Nephron progenitor cell (in vitro differentiated cells): ENCODE measurements around the gene STX16.

Experiments used
- DNase-seq: peaks from one replicate; pipeline ENCODE4 v3.0.0; 2021
- H3K27ac Mint-ChIP-seq: 2 replicates; pipeline ENCODE4 v1.8.0; 2021; ENCODE audit warnings: mild to moderate bottlenecking, moderate library complexity, mixed read lengths
- H3K27me3 Mint-ChIP-seq: 2 replicates; pipeline ENCODE4 v1.8.0; 2021; ENCODE audit warnings: mild to moderate bottlenecking, low read depth, mixed read lengths; ENCODE audit not compliant: poor library complexity
- H3K36me3 Mint-ChIP-seq: 2 replicates; pipeline ENCODE4 v1.8.0; 2021; ENCODE audit warnings: low read depth, mixed read lengths
- H3K4me1 Mint-ChIP-seq: 2 replicates; pipeline ENCODE4 v1.8.0; 2021; ENCODE audit warnings: mixed read lengths
- H3K4me3 Mint-ChIP-seq: 2 replicates; pipeline ENCODE4 v1.8.0; 2021; ENCODE audit warnings: mild to moderate bottlenecking, moderate library complexity, mixed read lengths
- H3K9me3 Mint-ChIP-seq: 2 replicates; pipeline ENCODE4 v1.8.0; 2021; ENCODE audit warnings: mild to moderate bottlenecking, moderate library complexity, mixed read lengths
- TF ChIP-seq, protein P1 (sequence below): fragments of 200-600 bp; sonication (generic); IDR thresholded peaks from 2 replicates; pipeline ENCODE4 v1.5.0; 2021; ENCODE audit warnings: antibody characterized with exemption

The STX16 gene

DNA sequence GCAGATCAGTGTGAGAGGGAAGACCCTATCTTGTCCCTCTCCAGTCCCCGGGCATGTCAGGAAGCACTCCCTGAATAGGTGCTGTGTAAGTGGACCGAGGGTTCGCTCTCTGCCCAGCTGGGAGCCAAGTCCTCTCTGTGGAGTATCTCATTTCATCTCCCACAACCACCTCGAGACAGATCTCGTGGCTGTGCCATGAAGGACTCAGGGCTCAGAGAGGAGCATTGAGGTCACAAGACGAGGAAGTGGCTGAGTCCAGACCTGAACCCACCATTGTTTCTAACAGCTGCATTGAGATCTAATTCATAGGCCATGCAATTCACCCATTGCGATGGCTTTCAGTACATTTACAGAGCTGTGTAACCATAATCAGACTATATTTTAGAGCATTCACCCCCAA, 34.7 kb upstream of the STX16 start:
- H3K9me3 Mint-ChIP-seq: peaks cover 5% of the 10 kb centered on the region
- DNase-seq: no peak
- no peak overlapping the region for H3K4me3 Mint-ChIP-seq
- no peak overlapping the region for H3K27ac Mint-ChIP-seq
- peaks cover 21% of the 10 kb centered on the region for H3K27me3 Mint-ChIP-seq
- H3K36me3 Mint-ChIP-seq: no peaks in the 10 kb centered on the region
- peaks cover 20% of the 10 kb centered on the region for H3K4me1 Mint-ChIP-seq
- TF ChIP-seq, protein P1, sequence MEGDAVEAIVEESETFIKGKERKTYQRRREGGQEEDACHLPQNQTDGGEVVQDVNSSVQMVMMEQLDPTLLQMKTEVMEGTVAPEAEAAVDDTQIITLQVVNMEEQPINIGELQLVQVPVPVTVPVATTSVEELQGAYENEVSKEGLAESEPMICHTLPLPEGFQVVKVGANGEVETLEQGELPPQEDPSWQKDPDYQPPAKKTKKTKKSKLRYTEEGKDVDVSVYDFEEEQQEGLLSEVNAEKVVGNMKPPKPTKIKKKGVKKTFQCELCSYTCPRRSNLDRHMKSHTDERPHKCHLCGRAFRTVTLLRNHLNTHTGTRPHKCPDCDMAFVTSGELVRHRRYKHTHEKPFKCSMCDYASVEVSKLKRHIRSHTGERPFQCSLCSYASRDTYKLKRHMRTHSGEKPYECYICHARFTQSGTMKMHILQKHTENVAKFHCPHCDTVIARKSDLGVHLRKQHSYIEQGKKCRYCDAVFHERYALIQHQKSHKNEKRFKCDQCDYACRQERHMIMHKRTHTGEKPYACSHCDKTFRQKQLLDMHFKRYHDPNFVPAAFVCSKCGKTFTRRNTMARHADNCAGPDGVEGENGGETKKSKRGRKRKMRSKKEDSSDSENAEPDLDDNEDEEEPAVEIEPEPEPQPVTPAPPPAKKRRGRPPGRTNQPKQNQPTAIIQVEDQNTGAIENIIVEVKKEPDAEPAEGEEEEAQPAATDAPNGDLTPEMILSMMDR: no peak

DNA sequence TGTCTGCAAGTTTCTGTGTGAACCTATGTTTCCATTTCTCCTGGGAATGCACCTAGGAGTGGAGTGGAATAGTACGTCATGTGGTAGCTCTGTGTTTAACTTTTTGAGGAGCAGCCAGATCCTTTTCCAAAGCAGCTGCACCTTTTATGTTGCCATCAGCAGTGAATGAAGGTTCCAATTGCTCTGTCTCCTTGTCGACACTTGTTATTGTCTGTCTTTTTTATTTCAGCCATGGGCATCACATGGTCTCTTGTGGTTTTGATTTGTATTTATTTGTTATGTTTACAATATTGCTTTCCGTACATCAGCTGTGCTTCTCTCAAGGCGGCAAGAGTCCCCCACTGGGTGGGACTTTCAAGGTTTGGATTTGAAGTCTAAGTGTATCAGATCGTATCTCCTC, 33.9 kb upstream of the STX16 start:
- Mint-ChIP-seq H3K27ac (no peak overlapping the region), H3K4me3 (no peak overlapping the region), H3K27me3 (peaks cover 21% of the 10 kb centered on the region), H3K36me3 (no peaks in the 10 kb centered on the region), H3K9me3 (peaks cover 5% of the 10 kb centered on the region), H3K4me1 (peaks cover 15% of the 10 kb centered on the region)
- no peak for DNase-seq
- TF ChIP-seq, protein P1: no peak

DNA sequence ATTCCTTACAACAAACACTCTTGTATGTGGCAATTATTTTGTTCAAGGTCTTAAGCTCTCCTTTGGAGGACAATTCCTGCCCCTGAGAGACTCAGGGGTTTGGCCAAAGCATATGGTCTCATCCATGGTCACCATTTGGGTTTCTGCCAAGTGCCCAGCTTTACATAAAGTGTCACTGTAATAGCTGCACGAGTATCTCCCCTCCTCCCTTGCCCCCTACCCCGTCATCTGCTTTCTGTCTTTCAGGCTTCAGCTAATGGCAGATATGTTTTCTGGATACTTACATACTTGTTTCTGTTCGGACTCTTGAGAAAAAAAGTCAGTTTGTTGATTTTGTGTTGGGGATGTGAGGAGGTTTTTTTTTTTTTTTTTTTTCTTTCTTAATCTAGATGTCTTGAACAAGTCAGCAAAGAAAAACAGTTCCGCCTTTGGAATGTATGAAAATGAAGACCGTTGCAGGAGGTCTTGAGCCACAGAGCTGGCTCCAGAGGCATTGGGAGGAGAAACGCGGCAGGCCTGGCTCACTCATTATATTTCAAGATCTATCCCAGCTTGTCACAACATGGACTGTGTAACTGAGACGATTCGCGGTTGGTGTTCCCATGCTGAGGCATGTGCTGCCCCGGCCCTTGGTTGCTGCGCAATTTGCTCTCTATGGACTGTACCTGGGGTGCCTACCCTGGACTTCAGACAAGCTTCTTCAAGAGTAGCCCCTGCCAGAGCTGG, 32.6 kb upstream of the STX16 start:
- no peak for DNase-seq
- TF ChIP-seq, protein P1: no peak
- Mint-ChIP-seq H3K27ac (no peak overlapping the region), H3K9me3 (peaks cover 5% of the 10 kb centered on the region), H3K36me3 (no peaks in the 10 kb centered on the region), H3K4me1 (peaks cover 7% of the 10 kb centered on the region), H3K4me3 (no peak overlapping the region), H3K27me3 (peaks cover 21% of the 10 kb centered on the region)

DNA sequence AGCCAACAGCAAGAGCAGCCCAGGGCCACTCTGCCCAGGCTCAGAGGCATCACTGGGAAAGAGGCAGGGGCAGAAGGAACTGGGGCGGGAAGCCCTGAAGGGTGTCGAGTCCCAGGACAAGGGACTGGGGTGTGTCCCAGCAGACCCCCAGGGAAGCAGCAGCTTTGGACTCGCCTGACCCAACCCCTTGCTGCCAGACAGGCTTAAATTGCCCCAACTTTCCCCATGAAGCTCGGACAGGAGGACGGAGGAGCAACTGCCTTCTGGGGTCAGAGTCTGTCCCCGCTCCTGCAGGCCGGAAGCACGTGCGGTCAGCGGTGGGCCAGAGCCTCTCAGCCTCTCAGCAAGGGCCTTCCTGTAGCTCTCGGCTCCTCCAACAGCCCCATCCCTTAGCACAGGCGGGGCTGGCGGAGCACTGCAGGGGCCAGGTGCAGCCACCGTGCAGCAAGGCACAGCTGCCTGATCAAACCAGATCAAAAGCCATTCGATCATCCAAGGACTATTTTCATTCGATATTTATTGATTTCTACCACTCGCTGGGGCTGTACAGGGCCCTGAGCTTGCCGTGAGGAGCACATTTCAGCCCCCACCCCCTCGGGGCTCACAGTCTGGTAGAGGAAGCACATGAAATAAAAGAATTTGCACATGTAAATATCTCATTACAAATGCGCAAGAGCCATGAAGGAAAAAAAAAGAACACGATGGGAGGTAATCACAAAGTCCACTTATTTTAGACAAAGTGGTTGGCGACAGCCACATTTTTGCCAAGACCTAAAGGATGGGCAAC, 31.8 kb upstream of the STX16 start:
- TF ChIP-seq, protein P1: no peak
- peaks cover 7% of the 10 kb centered on the region for H3K4me1 Mint-ChIP-seq
- H3K9me3 Mint-ChIP-seq: peaks cover 5% of the 10 kb centered on the region
- no peak for DNase-seq
- H3K4me3 Mint-ChIP-seq: no peak overlapping the region
- no peaks in the 10 kb centered on the region for H3K36me3 Mint-ChIP-seq
- peaks cover 23% of the 10 kb centered on the region for H3K27me3 Mint-ChIP-seq
- H3K27ac Mint-ChIP-seq: no peak overlapping the region

DNA sequence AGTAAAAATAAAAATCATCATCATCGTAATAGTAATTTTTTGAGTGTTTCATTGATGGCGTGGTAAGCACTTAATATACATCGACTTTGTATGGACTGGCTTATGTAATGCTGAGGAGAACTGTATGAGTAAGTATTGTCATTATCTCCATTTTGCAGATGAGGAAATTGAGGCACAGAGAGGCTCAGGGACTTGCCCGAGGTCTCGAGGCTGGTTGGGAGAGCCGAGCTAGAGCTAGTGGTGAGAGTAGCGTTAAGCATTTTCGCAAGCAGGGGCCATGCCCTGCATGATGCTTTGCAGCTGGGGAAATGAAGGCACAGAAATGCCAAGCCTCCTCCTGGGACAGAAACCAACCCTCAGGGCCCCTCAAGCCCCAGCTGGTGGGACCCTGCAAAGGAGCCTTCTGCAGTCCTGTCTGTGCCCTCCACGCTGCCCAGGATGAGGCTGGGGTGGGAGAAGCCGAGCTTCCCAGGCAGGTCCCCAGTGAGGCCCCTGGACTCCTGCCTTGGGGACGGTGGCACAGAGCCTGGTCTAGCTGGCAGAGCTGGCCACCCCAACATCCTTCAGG, 31.1 kb upstream of the STX16 start:
- DNase-seq: no peak
- TF ChIP-seq, protein P1: no peak
- Mint-ChIP-seq H3K27ac (no peak overlapping the region), H3K4me3 (no peak overlapping the region), H3K36me3 (no peaks in the 10 kb centered on the region), H3K9me3 (peaks cover 5% of the 10 kb centered on the region), H3K27me3 (peaks cover 23% of the 10 kb centered on the region), H3K4me1 (peaks cover 7% of the 10 kb centered on the region)
